ENCODE data around the gene ZBTB42.

ZBTB42 gene

DNA sequence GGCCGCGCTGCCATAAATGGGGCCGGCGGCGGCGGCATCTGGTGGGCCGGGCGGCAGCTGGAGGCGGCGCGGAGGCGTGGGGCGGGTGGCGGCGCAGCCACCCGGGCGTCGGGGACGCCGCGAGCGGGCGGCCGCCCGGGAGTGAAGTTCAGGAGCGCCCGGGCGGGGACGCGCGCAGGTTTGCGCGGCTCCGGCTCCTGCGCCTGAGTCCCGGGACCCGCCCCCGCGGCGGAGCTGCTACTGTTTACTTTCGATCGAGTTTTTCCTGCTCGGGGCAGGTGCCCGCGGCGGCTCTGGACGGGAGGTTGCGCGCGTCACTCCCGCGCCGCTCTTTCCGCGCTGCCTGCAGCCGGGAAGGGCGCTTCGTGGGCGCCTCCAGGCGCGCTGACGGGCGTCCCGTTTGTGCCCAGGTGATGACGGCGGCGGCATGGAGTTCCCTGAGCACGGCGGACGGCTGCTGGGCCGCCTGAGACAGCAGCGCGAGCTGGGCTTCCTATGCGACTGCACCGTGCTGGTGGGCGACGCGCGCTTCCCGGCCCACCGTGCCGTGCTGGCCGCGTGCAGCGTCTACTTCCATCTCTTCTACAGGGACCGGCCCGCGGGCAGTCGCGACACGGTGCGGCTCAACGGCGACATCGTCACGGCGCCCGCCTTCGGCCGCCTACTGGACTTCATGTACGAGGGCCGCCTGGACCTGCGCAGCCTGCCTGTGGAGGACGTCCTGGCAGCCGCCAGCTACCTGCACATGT lies at the start of gene ZBTB42:
ZBTB42 (plus strand) TSS at position 331 of the 749 bp plus-strand sequence; CDS start at position 428, 97 bp downstream.
- DNase-seq (ENCODE audit: low read depth, low spot score): peak; percentile 62

DNA sequence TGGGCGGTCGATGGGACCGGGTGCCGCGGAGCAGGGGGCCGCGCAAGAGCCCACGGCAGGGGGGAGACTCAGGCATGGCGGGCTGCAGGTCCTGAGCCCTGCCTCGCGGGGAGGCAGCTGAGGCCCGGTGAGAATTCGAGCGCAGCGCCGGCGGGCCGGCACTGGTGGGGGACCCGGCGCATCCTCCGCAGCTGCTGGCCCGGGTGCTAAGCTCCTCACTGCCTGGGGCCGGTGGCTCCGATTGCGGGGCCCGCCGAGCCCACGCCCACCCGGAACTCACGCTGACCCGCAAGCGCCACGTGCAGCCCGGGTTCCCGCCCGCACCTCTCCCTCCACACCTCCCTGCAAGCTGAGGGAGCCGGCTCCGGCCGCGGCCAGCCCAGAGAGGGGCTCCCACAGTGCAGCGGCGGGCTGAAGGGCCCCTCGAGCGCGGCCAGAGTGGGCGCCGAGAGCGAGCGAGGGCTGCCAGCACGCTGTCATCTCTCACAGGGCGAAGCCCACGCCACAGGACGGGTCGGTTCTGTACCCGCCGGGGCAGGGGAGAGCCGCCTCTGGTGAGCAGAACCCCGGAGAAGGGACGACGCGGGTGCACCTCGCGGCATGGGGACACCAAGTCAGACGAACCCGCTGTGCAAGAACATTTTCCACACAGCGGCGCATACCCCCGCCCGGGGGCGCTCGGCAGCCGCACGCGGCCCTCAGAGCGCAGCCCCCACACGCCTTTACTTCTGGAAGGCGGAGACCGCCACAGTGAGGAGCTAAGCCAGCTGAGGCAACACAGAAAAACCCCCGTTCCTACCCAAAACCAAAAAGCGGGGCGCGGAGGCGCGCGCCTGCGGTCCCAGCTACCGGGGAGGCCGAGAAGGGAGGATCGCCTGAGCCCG lies 49.1 kb upstream of the ZBTB42 start:
- DNase-seq (ENCODE audit: low read depth, low spot score): no peak

DNA sequence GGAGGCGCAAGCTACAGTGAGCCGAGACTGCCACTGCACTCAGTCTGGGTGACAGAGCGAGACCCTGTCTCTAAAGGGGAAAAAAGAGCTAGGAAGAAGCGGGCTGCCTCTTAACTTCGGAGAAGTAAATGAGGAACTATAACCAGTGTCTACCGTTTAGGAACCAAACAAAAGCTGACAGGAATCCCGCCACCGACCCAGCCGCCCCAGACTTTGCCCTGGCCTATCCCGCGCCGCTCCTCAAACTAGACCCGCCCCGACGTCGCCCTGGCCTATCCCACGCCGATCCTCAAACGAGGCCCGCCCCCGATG lies 48.5 kb upstream of the ZBTB42 start:
- DNase-seq (ENCODE audit: low read depth, low spot score): no peak

DNA sequence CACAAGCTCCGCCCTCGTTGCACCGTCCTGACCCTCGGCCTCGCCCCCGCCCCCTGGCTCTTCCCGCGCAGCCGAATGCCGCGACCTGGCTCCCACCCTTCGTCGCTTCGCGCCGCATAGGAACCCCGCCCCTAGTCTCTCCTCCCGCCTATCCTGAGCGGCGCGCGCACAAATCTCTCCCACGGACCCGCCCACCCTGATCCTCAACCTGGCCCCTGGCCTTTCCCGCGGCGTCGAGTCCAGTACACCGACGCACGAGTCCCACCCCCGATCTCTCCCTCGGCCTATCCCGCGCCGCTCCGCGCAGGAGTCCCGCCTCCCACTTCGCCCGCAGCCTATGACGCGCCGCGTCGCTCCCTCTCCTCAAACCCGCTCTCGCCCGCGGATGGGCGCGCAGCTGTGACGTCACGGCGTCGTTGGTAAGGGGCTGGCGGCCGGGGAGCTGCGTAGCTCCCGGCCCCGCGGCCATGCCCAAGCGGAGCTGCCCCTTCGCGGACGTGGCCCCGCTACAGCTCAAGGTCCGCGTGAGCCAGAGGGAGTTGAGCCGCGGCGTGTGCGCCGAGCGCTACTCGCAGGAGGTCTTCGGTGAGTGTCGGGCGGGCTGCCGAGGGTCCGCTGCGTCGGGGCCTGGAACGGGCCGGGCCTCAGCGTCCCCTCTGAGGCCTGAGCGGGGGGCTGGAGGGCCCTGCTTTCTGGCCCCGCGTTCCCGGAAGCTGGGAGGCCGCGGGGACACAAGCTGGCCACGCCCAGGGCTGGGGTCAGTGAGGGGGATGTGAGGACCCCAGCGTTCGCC lies 48.0 kb upstream of the ZBTB42 start, which contains the start of gene SIVA1:
SIVA1 (plus strand) TSS at position 413 of the 793 bp plus-strand sequence; CDS start at position 468, 55 bp downstream.
- peak; percentile 100 for DNase-seq (ENCODE audit: low read depth, low spot score)

DNA sequence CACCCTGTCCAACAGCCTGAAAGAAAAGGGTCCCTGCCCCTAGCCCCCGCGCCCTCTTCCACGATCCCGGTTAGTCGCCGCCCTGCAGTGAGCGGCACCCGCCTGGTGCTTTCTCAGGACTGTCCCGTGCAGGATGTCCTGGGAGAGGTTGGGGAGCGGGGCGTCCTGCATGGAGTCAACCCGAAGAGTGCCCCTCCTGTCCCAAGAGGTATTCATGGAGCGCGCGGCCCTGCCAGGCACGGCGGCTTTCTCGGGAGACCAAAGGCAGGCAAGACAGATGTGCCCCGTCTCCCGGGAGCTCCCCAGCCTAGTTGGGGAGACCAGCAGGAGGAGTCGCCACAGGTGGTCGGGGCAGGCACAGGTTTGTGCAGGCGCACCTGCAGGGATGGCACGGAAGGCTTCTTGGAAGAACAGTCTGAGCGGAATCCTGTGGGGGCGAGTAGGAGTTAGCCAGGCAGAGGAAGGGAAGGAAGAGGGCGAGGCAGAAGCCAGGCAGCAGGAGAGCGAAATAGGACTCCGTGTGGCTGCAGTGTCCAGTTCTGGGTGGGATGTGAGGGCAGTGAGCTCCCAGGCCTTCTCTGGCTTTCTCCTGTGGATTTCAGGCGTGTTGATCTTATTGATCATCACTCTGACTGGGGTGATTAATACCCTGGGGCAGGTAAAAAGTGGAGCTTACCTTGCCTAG lies 47.2 kb upstream of the ZBTB42 start:
- no peak for DNase-seq (ENCODE audit: low read depth, low spot score)

DNA sequence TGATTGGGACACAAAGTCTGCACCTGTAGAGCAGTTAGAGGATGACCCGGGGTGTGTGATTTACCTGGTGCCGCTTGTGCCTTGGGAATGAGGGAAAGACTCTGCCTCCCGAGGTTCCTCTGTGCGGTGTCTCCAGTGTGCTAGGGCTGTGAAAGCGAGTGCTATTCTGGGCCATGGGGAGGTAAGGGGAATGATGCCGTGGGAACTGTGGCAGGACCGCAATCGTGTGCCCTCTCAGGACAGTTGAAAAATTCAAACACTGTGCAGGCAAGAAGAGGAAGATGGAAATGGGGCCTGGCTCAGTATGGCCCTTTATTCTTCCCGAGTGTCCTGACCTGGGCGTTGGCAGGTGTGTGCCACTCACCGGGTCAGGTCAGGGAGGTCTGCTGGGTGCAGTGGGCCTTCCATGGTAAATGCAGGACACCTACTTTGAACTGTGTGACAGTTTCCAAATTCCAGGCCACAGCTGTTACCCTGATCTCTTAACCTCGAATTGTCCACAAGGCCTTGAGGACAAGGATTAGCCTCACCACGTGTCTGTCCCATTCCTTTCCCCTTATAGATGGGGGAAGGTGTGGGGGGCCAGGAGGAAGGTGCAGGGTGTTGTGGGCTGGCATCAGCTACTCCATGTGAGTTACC lies 46.6 kb upstream of the ZBTB42 start:
- no peak for DNase-seq (ENCODE audit: low read depth, low spot score)

- DNase-seq (ENCODE audit: low read depth, low spot score): no peak
These were observed 45.3 kb upstream of the ZBTB42 start for GRCh38 chr14:104755621-104756020.

- no peak for DNase-seq (ENCODE audit: low read depth, low spot score)
These were observed 44.2 kb upstream of the ZBTB42 start for GRCh38 chr14:104756477-104757237.

DNA sequence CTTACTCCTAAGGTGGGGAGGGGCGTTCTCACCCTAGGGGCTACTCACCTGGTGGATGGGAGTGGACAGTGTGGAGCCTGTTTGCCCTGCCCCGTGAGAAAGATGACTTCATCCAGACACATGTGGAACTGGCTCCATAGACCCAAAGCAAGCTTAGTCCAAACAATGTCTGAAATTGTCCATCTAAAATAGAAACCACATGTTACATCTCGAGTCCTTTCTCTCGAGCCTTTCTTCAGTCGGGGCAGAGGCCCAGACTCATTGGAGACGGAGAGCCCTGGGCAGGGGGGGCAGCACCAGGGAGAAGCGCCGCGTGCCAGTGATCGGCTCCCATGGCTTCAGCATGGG lies 43.7 kb upstream of the ZBTB42 start:
- no peak for DNase-seq (ENCODE audit: low read depth, low spot score)

DNA sequence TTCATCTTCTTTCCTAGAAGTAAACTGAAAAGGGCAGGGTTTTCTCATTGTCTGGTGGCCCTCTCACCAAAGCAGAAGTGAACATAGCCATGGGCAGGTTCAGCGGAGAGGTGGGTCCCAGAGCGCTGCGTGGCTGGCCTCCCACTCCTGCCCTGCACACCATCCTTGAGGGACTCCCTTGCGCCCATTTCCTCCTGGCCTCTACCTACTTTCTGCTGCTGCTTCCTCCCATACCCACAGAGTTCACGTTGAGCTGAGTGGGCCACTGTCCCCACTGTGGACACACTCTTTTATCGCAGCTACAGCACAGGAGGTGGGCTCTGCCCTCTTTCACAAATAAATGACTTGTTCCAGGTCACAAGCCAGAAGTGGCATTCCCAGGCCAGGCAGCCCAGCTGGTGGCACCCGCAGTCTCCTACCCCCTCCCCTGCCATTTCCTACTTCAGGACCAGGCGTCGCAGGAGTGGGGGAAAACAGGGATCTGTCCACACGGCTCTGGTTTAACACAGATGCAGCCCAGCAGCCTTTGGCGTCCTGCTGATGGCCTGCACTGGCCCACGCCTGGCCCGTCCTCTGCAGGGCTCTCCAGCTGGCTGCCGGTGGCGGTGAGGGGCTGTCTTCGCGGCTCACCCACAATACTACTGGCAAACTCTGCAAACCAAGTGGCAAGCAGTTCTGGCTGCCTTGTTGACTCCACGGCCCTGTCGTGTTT lies 43.1 kb upstream of the ZBTB42 start:
- no peak for DNase-seq (ENCODE audit: low read depth, low spot score)

DNA sequence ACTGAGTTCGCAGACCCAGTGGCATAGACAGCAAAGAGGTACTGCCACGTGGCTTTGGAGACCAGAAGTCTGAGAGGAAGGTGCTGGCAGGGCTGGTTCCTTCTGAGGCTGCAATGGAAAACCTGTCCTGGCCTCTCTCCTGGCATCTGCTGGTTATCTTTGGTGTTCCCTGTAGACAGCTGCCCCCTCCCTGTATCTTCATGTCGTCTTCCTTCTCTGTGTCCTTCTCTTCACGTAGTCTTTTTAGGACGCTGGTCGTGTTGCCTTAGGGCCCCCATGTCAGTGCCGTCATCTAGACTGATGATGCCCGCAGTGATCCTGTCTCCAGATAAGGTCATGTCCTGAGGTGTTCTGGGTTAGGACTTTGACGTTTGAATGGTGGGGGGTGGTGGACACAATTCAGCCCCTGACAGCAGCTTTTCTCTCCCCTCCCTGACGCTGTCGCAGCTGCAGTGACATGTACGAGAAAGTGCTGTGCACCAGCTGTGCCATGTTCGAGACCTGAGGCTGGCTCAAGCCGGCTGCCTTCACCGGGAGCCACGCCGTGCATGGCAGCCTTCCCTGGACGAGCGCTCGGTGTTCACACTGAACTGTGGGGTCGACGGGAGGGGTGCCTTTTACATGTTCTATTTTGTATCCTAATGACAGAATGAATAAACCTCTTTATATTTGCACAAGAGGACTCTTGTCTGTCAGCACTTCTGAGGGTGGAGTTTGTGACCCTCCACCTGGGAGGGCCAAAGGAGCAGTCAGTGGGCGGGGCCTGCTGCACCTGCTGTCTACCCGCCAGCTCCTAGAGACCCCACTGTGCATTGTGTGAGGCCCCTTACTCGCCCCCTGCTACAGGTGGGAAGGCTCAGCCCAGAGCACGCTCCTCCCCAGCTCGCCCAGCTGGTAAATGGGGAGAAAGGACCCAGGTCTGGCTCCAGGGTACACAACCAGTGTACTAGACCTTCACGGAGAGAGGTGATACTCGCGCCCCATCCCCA lies 41.6 kb upstream of the ZBTB42 start:
- no peak for DNase-seq (ENCODE audit: low read depth, low spot score)

- no peak for DNase-seq (ENCODE audit: low read depth, low spot score)
These were observed 35.4 kb upstream of the ZBTB42 start for GRCh38 chr14:104765517-104765916.

DNA sequence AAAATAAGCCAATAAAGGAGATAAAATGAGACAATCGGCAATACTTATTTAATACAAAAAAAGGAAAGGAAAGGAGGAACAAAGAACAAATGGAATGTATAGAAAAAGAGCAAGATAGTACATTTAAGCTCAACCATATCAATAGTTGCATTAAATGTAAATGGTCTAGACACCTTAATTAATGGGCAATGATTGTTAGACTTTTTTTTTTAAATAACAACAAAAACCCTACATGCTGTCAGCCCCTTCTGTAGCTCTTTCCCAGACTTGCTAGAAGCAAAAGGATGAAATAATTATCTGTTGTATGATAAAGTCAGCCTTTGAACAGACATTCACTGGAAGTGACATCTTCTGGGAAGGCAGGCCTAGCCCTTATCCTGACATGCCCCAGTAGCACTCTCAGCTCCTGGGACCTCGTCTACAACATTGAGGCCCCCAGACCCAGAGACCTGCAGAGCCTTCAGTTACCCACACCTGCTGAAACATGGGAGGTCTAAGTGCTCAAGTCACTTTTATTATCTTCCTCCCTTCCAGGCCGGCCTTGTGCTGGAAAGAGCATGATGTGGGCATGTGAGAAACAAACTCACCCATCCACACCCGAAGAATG lies 34.5 kb upstream of the ZBTB42 start:
- no peak for DNase-seq (ENCODE audit: low read depth, low spot score)

GRCh38 chr14:104766863-104767633 lies 33.9 kb upstream of the ZBTB42 start:
- DNase-seq (ENCODE audit: low read depth, low spot score): no peak

- no peak for DNase-seq (ENCODE audit: low read depth, low spot score)
These were observed 33.3 kb upstream of the ZBTB42 start for GRCh38 chr14:104767634-104767918.

- DNase-seq (ENCODE audit: low read depth, low spot score): peak; percentile 94
These were observed 32.2 kb upstream of the ZBTB42 start for GRCh38 chr14:104768437-104769323.

All from ELF-1 (cell line).